Endothelial cell (in vitro differentiated cells): Measurements from ENCODE around the gene KLHL3. TPM values are rescaled to one million over a fixed set of nuclear protein-coding genes. Genes with fewer than 3 reads are reported as not detected.
A peak's percentile ranks its signal among the peaks of the same experiment; 100 is the strongest.

ENCODE experiments used
- DNase-seq: peaks from one replicate; pipeline ENCODE4 v3.0.0; 2021; ENCODE audit warnings: low spot score
- H3K27ac Mint-ChIP-seq: one replicate; pipeline ENCODE4 v1.8.0; 2021; ENCODE audit warnings: mixed read lengths, inconsistent platforms; ENCODE audit not compliant: unreplicated experiment
- H3K27me3 Mint-ChIP-seq: one replicate; pipeline ENCODE4 v1.8.0; 2021; ENCODE audit warnings: mild to moderate bottlenecking, moderate library complexity, mixed read lengths, inconsistent platforms; ENCODE audit not compliant: unreplicated experiment
- H3K36me3 Mint-ChIP-seq: one replicate; pipeline ENCODE4 v1.8.0; 2021; ENCODE audit warnings: mild to moderate bottlenecking, low read depth, mixed read lengths, inconsistent platforms; ENCODE audit not compliant: unreplicated experiment
- H3K4me1 Mint-ChIP-seq: one replicate; pipeline ENCODE4 v1.8.0; 2021; ENCODE audit warnings: mild to moderate bottlenecking, mixed read lengths, inconsistent platforms; ENCODE audit not compliant: unreplicated experiment
- H3K4me3 Mint-ChIP-seq: one replicate; pipeline ENCODE4 v1.8.0; 2021; ENCODE audit warnings: mild to moderate bottlenecking, mixed read lengths, inconsistent platforms; ENCODE audit not compliant: unreplicated experiment
- H3K9me3 Mint-ChIP-seq: one replicate; pipeline ENCODE4 v1.8.0; 2021; ENCODE audit warnings: mixed read lengths, inconsistent platforms; ENCODE audit not compliant: unreplicated experiment
- CTCF ChIP-seq: fragments of 200-600 bp; sonication (generic); IDR thresholded peaks from one replicate; pipeline ENCODE4 v1.5.0; 2021; ENCODE audit warnings: antibody characterized with exemption; ENCODE audit not compliant: unreplicated experiment
- total RNA-seq: library from RNA; stranded (reverse); fragmentation: NEBNext Ultra II Directional; extraction: Animal tissue kit (Norgen Biotek cat#: 25700); gene quantifications from one replicate; pipeline ENCODE4 v1.2.1, GENCODE V29; 2021; ENCODE audit not compliant: unreplicated experiment

The KLHL3 gene
- total RNA-seq, 1 donor from 2014 or later = 200 TPM

DNA sequence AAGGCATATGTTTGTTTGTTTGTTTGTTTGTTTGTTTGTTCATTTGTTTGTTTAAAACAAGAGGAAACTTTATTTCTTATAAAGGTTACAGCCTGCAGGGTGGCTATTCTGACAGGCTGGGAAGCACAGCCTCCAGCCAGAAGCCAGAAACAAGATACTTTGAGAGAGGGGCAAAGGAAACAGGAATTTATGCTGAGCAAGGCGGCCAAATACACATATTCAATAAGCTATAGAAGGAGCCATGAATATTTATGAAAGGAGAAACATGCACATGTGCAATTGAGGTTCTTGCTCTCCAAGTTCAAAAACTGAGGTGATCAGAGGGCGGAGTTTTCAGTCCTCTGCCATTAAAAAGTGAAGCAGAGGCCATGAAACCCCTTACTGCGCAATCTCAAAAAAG is 19.6 kb downstream of the KLHL3 start:
- peaks cover 74% of the 10 kb centered on the region for H3K36me3 Mint-ChIP-seq
- H3K4me1 Mint-ChIP-seq = peaks cover 30% of the 10 kb centered on the region
- TF ChIP-seq CTCF = no peak
- no peak for DNase-seq
- no peaks in the 10 kb centered on the region for H3K27me3 Mint-ChIP-seq
- H3K27ac Mint-ChIP-seq = peak overlapping the region; percentile 57
- peak overlapping the region; percentile 72 for H3K4me3 Mint-ChIP-seq
- H3K9me3 Mint-ChIP-seq = no peaks in the 10 kb centered on the region

- DNase-seq = no peak
- Mint-ChIP-seq H3K27ac (peak overlapping the region; percentile 62), H3K4me3 (peak overlapping the region; percentile 66), H3K4me1 (peaks cover 24% of the 10 kb centered on the region), H3K27me3 (no peaks in the 10 kb centered on the region), H3K36me3 (peaks cover 78% of the 10 kb centered on the region), H3K9me3 (no peaks in the 10 kb centered on the region)
- TF ChIP-seq CTCF = no peak
These were observed 20.4 kb downstream of the KLHL3 start for GRCh38 chr5:137715456-137715855.

DNA sequence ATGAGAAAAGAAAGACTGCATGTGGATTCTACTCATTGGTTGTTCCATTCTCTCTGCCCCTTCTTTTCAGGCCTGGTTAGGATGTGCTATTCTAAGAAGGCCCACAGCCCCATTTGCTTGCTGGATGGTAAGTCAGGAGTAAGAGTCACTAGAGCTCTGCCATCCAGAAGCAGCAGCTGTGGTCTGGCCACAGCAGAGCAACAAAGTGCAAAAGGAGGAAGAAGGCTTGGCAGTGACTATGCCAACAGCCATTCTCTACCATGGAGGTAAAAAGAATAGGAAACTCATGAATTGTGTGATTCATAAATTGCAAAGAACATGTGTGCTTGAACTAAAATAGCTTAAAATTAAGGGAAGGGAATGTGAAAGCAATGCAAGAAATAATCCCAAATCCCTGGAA is 20.9 kb downstream of the KLHL3 start:
- Mint-ChIP-seq H3K4me1 (peaks cover 23% of the 10 kb centered on the region), H3K27me3 (no peaks in the 10 kb centered on the region), H3K36me3 (peaks cover 82% of the 10 kb centered on the region), H3K9me3 (no peaks in the 10 kb centered on the region), H3K4me3 (peak overlapping the region; percentile 66), H3K27ac (no peak overlapping the region)
- TF ChIP-seq CTCF = no peak
- DNase-seq = no peak

DNA sequence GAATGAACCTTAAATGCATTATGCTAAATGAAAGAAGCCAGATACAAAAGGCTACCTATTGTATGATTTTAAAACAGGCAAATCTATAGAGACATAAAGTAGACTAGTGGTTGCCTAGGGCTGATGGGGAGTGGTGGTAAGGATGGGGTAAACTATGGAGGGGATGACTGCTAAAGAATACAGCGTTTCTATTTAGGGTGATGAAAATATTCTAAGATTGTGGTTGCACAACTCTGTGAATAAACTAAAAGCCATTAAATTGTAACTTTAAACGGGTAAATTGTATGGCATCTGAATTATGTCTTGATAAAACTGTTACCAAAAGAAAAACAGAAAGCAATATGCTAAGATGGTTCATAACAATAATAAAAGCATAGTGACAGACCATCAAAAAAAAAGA is 21.4 kb downstream of the KLHL3 start:
- peak overlapping the region; percentile 6 for H3K4me3 Mint-ChIP-seq
- no peaks in the 10 kb centered on the region for H3K27me3 Mint-ChIP-seq
- TF ChIP-seq CTCF = no peak
- H3K27ac Mint-ChIP-seq = no peak overlapping the region
- no peak for DNase-seq
- H3K9me3 Mint-ChIP-seq = no peaks in the 10 kb centered on the region
- H3K4me1 Mint-ChIP-seq = peaks cover 19% of the 10 kb centered on the region
- peaks cover 83% of the 10 kb centered on the region for H3K36me3 Mint-ChIP-seq

DNA sequence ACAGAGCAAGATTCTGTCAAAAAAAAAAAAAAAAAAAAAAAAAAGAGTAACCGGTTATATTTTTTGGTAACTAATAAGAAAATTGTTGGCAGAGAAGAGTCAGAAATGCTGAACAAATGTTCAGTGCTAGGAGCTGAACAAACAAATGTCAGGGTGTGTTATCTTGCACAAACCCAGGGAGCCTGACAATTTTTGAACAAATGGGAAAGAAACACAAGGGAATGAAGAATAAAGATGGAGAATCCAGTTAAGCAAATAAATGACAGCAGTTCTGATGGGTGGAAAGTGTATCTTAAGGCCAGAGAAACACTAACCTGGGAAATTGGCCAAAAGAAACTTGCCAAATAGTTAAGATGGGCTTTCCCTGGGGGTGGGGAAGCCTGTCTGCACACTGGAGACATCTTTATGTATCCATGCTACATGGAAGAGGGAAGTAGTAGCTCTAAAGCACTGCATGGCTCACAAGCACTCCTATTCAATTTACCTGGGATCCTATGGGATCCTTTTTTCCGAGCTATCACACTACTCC is 23.7 kb downstream of the KLHL3 start:
- DNase-seq = no peak
- H3K27ac Mint-ChIP-seq = no peak overlapping the region
- H3K9me3 Mint-ChIP-seq = no peaks in the 10 kb centered on the region
- peaks cover 11% of the 10 kb centered on the region for H3K4me1 Mint-ChIP-seq
- peaks cover 83% of the 10 kb centered on the region for H3K36me3 Mint-ChIP-seq
- no peak overlapping the region for H3K4me3 Mint-ChIP-seq
- H3K27me3 Mint-ChIP-seq = peaks cover 2% of the 10 kb centered on the region
- TF ChIP-seq CTCF = no peak
